GM18508 (cell line): ENCODE data around the gene PJVK.

Source experiments
- ATAC-seq: cut with Tn5 transposase; IDR thresholded peaks from one replicate; pipeline ENCODE4 v1.9.1; 2021; ENCODE audit warnings: moderate number of reproducible peaks; ENCODE audit not compliant: insufficient read depth, unreplicated experiment

Gene PJVK

DNA sequence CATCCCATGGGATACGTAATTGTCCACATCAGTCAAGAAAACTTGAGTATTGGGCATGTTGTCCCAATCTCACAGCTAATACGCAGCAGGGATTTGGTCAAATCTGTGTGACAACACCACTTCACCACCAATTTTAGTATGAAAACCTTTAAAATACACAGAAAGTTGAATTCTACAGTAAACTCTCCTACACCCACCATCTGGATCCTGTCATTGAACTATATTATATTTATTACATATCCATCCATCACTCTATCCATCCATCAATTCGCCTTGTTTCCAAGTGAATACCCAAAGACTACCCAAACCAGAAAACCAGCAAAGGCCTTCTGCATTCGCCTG lies 28.1 kb downstream of the PJVK start:
- ATAC-seq = no peak

DNA sequence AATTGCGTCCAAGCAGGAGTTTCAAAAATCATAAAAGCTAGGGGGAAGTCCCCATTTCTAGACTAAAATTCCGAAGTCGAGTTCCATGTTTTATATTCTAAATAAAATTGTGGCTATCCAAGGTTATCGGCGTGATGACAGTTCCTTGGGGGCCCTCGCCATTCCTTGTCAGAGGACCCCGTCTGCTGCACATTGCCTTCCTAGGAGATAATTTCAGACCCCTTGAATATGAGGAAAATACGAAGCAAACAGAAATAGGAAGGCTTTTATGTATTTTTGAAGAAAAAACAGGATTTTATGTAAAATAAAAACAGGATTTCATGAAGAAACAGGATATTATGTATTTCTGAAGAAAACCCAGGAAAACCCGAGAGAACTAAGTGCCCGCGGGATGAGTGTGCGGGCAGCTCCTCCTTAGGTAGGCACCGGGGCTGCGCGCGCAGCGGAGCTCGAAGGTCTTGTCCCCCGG lies 28.6 kb downstream of the PJVK start:
- no peak for ATAC-seq

DNA sequence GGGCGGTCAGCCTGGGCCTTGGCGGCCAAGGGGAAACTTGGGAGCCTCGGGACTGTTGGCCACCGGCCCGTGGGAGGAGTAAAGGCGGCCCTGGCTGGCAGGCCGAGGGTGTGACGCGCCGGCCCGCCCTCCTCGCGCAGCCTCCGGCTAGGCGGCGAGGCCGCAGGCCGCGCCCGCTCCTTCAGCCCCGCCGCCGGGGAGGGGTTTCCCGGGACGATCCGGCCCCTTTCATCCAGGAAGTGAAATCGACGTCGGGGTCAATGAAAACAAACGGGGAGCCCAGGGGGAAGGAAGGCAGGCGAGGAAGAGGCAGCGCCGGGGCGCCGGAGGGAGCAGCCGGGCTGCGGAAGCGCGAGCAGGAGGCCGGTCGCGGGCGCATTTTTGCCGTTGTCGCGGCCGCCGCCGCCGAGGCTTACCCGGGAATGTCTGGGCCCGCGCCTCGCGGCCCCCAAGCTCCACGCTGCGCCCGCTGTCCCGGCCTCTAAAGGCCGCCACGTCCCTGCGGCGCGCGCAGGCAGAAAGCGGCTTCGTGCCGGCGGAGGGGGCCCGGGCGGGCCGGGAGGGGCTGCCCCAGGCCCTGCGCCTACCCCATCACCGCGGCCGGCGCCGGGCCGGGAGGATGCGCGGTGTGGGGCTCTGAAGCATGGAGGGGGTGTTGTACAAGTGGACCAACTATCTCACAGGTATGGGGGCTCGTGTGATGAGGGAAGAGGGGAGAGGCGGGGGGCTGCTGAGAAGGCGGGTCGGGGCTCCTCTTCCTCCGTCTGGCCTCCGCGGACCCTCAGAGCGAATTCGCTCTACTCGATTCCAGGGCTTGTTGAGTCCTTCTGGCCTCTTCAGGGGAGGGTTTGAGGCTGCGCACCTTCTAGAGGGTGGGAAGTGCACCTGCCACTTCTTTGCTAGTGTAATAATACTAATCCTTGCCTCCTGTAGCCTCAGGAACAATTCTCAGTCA lies 29.3 kb downstream of the PJVK start, which contains the start of gene PLEKHA3:
PLEKHA3 (plus strand) TSS at position 231 of the 955 bp plus-strand sequence; CDS start at position 644, 413 bp downstream.
- ATAC-seq = peak; percentile 25

DNA sequence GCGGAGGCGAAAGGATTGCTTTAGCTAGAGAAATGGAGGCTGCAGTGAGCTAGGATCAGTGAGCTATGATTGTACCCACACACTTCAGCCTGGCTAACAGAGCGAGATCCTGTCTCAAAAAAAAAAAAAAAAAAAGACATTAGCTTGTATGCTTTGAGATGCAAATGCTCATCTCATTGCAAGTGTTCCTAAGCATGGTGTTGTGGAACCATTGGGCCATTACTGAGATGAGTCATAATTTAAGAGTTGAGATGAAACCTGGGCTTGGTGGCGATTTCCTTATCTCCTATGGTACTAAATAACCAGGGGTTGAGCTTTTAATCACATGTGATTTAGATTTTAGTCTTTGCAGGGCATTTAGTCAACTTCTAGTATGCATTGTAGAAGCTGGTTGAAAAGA lies 31.3 kb downstream of the PJVK start:
- peak; percentile 47 for ATAC-seq

DNA sequence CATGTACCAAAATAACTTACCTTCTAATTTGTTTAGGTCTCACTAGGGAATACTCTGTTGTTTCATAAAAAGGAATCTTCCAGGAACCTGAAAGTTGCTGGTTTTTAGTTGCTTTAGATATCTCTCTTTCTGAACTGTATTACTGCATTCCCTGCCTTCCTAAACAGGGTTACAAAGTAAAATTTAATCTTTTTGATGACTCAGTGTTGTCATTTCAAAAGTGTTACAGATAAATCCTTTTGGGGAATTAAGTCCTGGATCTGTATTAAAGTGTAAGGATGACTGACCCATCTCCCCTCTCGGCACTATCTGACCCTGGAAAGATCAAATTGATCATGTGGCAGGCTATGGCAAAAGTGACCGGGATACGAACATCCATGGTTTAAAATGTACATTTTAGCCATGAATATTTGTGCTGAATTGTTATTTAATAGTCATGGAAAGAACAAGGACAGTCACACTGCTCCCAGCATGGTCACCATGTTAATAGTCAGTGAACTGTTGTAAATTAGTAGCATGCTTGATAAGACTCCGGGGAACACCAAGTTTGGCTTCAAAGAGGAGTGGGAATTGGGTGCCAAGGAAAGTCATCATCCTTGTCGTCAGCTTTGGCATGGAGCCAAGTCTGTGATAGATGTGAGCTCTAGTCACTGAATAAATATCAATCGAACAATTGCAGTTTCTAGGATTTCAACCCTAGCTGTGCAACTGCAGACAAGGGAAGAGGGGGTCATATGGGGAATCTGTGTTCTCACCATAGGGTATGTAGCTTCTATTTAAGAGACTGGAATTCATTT lies 33.3 kb downstream of the PJVK start:
- ATAC-seq = no peak

DNA sequence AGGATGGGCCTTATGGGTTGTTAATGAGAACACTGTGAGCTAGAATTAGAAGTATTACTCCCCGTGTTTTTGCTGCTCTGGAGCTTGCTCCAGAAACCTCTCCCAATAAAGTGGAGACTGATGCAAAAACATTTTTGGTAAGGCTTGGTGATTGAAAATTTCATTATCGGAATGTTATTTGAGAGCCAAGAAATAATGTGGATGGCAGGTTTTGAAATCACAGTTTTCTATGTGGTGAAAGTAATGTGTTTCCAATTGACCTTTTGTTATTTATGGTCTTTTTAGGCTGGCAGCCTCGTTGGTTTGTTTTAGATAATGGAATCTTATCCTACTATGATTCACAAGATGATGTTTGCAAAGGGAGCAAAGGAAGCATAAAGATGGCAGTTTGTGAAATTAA lies 34.2 kb downstream of the PJVK start:
- no peak for ATAC-seq

DNA sequence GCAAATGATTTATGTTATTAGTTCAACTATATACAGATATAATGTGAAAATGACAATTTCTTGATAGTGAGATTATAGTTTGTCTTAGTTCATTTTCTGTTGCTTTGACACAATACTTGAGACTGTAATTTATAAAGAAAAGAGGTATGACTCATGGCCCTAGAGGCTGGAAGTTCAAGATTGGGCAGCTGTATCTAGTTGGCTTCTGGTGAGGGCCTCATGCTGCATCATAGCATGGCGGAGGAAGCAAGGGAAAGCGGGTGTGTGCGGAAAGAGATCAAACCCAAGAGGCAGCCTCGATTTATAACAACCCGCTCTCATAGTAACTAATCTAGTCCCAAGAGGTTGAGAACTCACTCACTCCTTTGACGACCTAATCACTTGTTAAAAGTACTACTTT lies 40.4 kb downstream of the PJVK start:
- ATAC-seq = no peak

DNA sequence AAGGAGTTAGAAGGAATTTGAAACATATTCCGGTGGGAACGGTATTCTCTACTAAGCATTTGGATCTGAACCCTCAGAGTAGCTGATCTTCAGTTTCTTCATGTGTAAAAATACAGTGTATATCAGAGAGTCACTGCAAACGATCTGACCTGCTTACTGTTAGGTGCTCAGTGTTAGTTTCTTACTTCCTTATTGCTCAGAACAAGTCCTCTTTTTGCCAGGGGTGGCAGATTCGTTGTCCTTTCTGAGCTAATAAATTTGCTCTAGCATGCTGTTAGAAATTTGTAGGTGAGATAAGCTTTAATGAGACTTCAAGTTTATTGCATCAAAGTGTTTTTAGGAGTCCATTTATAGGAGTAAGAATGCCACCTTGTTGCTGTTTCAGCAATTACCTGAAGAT lies 44.9 kb downstream of the PJVK start:
- no peak for ATAC-seq

DNA sequence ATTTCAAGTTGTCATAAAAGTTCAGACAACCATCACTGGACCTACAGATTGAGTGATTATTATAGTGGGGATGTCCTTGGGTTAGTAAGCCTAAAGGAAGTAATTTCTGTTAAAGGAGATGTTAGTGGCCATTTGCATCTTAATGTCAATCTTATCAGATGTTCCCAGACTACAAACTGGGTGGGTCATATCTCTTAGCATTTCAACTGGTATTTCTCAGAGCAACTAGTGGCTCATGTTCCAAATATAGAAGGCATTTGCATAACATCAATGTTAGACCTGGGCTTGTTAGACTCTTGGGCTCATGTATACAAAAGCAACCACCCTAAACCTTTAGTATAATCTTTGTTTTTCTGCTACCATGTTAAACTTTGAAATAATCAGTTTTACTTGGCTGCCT lies 47.0 kb downstream of the PJVK start:
- no peak for ATAC-seq

DNA sequence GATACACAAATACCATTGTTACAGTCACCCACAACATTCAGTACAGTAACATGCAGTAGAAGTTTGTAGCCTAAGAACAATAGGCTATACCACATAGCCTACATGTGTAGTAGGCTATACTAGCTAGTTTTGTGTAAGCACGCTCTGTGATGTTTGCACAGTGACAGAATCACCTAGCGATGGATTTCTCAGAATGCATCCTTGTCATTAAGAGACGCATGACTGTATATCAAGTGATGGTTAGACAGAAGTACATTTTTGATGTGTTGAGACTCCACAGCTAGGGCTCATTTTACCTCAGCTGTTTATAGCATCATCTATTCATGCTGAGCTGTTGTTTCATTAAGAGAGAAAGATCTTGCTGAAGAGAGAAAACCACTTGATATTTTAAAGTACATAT lies 48.5 kb downstream of the PJVK start:
- ATAC-seq = no peak

DNA sequence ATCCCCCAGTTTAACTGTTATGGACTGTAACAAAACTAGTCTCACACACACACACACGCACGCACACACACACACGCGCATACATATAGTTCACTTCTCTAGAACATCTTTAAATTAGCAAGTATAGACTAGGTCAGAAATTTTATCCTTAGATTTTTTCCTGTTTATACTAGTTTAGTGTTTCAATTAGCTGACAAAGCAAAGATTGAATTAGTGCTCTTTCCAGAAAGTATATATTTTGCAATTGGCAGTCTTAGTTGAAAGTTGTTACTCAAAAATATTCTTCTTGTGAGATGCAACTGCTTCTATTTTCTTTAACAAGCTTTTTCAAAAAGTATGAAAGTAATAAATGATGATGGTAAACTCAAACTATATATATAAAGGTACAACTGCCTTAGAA lies 51.6 kb downstream of the PJVK start:
- ATAC-seq = no peak

DNA sequence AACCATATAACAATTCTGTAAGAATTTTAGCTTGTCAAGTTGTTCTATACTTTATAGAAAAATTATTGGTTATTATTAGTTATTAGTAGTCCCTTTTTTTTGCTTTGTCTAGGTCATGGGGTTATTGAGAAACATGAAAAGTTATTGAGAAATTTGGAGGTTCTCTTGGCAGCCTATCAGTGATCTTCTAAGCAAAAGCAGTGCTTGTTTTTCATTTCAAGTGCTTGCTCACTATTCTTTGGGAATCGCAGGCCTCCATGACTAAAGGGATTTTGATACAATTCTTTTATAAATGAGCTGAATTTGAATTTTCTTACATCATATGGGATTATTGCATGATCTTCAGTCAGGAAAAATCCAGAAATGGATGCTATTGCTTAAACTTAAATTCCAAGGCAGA lies 54.9 kb downstream of the PJVK start:
- ATAC-seq = no peak

DNA sequence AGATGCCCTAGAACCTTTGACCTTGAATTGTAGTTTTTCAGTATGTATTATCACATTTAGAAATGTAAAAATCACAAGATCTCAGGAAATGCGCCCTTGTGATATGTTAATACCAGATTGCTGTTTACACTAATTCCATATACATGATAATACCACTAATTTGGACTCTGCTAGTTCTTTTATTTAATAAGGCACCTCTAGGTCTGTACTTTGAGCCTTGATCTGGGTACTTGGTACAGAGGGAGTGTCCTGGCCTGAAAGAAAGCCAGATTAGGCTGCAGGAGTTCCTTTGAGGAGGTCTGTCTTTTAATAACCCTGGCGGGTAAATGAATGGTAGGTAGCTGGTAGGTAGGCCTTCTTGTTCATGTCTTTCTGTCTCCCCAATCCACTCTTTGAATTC lies 55.3 kb downstream of the PJVK start:
- ATAC-seq = no peak

DNA sequence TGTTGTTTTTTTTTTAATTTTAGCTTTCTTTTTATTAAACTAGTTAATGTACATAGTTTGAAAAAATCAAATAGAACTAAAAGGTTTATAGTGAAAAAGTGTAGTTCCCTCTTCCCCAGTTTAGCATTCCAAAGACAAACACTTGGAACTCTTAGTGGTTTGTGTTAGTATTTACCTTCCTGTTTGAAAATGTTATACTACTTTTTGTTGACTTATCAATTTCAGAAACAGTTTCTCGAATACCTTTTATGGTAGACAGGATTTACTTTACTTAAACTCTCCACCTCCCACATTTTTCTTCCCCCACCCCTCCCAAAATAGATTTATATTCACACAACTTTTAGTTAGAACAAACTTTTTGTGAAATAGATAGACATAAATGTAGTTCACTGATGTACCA lies 55.8 kb downstream of the PJVK start:
- ATAC-seq = peak; percentile 18

DNA sequence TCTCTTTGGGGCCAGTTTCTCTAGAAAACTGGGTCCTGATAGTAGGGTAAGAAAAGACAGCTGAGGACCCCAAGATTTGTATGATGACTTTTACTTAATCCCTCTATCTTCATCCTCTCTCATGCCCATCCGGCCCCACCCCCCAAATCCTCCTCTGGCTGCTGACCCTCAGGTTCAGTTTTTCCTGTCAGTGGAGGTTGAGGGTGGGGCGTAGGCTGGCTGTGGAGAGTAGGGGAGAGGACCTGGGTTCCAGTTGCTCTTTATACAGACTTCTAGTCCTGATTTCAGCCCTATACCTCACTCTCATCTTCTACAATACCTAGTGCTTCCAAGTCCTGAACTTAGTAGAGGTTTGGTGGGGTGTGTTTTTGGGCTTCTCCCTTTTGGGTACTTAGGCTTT lies 57.5 kb downstream of the PJVK start:
- no peak for ATAC-seq

DNA sequence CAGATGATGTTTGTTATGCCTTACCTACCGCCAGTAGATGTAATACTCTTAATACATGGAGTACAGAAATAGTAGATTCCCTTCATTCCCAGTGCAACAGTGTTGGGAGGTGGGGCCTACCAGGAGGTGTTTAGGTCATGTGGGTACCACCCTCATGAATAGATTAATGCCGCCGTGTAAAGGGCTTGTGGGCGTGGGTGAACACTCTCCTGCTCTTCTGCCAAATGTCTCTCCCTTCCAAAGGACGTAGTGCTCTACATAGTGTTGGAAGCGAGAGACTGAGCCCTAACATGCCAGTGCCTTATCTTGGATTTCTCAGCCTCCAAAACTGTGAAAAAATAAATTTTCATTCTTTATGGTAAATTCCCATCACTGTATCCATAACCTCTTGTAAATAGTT lies 59.2 kb downstream of the PJVK start:
- ATAC-seq = no peak
